Trophoblast cell (in vitro differentiated cells and primary cell): ENCODE data around the gene RAB3IP.
A peak's percentile ranks its signal among the peaks of the same experiment; 100 is the strongest.

Experiments used
- DNase-seq, 2 donors: peaks; one replicate each; pipeline ENCODE4 v3.0.0-alpha.2; 2016
- H2AFZ ChIP-seq: 2 replicates; pipeline ENCODE4 v1.6.1; 2013; ENCODE audit warnings: low read length, moderate library complexity, mild to moderate bottlenecking; ENCODE audit not compliant: insufficient read depth, poor library complexity
- H2AK5ac ChIP-seq: 2 replicates; pipeline ENCODE4 v1.6.1; 2013; ENCODE audit warnings: mild to moderate bottlenecking, low read length
- H2BK120ac ChIP-seq: 2 replicates; pipeline ENCODE4 v1.6.1; 2013; ENCODE audit warnings: low read length, mild to moderate bottlenecking, moderate library complexity; ENCODE audit not compliant: insufficient read depth, poor library complexity
- H2BK12ac ChIP-seq: 2 replicates; pipeline ENCODE4 v1.6.1; 2013; ENCODE audit warnings: mild to moderate bottlenecking, low read length, moderate library complexity
- H2BK5ac ChIP-seq: 2 replicates; pipeline ENCODE4 v1.6.1; 2013; ENCODE audit warnings: low read length, low read depth, moderate library complexity, mild to moderate bottlenecking; ENCODE audit not compliant: poor library complexity
- H3K14ac ChIP-seq: 2 replicates; pipeline ENCODE4 v1.6.1; 2013; ENCODE audit warnings: mild to moderate bottlenecking, low read length
- H3K18ac ChIP-seq: 2 replicates; pipeline ENCODE4 v1.6.1; 2013; ENCODE audit warnings: mild to moderate bottlenecking, low read length
- H3K23ac ChIP-seq: 2 replicates; pipeline ENCODE4 v1.6.1; 2013; ENCODE audit warnings: low read length
- H3K27ac ChIP-seq: 2 replicates; pipeline ENCODE4 v1.5.1; 2013; ENCODE audit warnings: low read depth, mild to moderate bottlenecking, inconsistent platforms, low read length, moderate library complexity
- H3K27me3 ChIP-seq: 2 replicates; pipeline ENCODE4 v1.6.1; 2013; ENCODE audit warnings: inconsistent platforms, mild to moderate bottlenecking, low read length, moderate library complexity; ENCODE audit not compliant: insufficient read depth
- H3K36me3 ChIP-seq, 2 experiments: 1 replicate in 1 of 2; 2 replicates in 1 of 2; pipeline ENCODE4 v1.6.1; 2013; ENCODE audit warnings: low read length in 2 of 2, mild to moderate bottlenecking in 2 of 2, moderate library complexity in 1 of 2; ENCODE audit not compliant: insufficient read depth in 2 of 2, control insufficient read depth in 1 of 2
- H3K4ac ChIP-seq: 2 replicates; pipeline ENCODE4 v1.6.1; 2013; ENCODE audit warnings: low read depth, mild to moderate bottlenecking, low read length, moderate library complexity
- H3K4me1 ChIP-seq, 2 experiments: 1 replicate in 1 of 2; 2 replicates in 1 of 2; pipeline ENCODE4 v1.6.1; 2013; ENCODE audit warnings: low read length in 2 of 2, mild to moderate bottlenecking in 2 of 2, moderate library complexity in 1 of 2; ENCODE audit not compliant: insufficient read depth in 2 of 2, control insufficient read depth in 1 of 2
- H3K4me2 ChIP-seq: 2 replicates; pipeline ENCODE4 v1.6.1; 2013; ENCODE audit warnings: inconsistent platforms, mild to moderate bottlenecking, low read length, moderate library complexity
- H3K4me3 ChIP-seq: 2 replicates; pipeline ENCODE4 v1.5.1; 2013; ENCODE audit warnings: mild to moderate bottlenecking, low read depth, low read length, inconsistent platforms
- H3K79me1 ChIP-seq: one replicate; pipeline ENCODE4 v1.6.1; 2013; ENCODE audit warnings: low read length
- H3K79me2 ChIP-seq: 2 replicates; pipeline ENCODE4 v1.6.1; 2013; ENCODE audit warnings: low read length, mild to moderate bottlenecking; ENCODE audit not compliant: control insufficient read depth, insufficient read depth, poor library complexity
- H3K9ac ChIP-seq: 2 replicates; pipeline ENCODE4 v1.6.1; 2013; ENCODE audit warnings: mild to moderate bottlenecking, low read length
- H3K9me3 ChIP-seq: 2 replicates; pipeline ENCODE4 v1.6.1; 2013; ENCODE audit warnings: low read depth, mild to moderate bottlenecking, control low read depth, inconsistent platforms, low read length; ENCODE audit not compliant: insufficient read depth
- H4K12ac ChIP-seq: 2 replicates; pipeline ENCODE4 v1.6.1; 2013; ENCODE audit warnings: low read depth, mild to moderate bottlenecking, low read length, moderate library complexity
- H4K8ac ChIP-seq: 2 replicates; pipeline ENCODE4 v1.6.1; 2013; ENCODE audit warnings: low read depth, mild to moderate bottlenecking, low read length, moderate library complexity
- H4K91ac ChIP-seq: one replicate; pipeline ENCODE4 v1.6.1; 2013; ENCODE audit warnings: low read depth, mild to moderate bottlenecking, low read length, moderate library complexity
- WGBS: extraction: QIAGEN DNeasy Blood & Tissue Kit; methylation state at CpG from one replicate; pipeline ENCODE4 v1.1.7; 2013; ENCODE audit warnings: missing lambda C conversion rate; ENCODE audit not compliant: insufficient read length, insufficient coverage; ENCODE audit errors: extremely low coverage; 5-methylcytosine and 5-hydroxymethylcytosine counted together

RAB3IP gene

DNA sequence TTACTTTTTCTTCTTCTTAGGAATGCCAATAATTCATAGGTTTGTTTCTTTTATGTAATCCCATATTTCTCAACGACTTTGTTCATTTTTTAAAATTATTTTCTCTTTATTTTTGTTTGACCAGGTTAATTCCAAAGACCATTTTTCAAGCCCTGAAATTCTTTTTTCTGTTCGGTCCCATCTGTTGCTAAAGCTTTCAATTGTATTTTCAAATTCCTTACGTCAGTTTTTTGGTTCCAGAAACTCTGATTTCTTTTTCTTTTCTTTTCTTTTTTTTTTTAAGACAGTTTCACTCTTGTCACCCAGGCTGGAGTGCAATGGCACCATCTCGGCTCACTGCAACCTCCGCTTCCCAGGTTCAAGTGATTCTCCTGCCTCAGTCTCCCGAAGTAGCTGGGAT, 27.6 kb downstream of the RAB3IP start:
- Histone ChIP-seq H3K23ac (no peak overlapping the region), H2BK5ac (no peak overlapping the region)

DNA sequence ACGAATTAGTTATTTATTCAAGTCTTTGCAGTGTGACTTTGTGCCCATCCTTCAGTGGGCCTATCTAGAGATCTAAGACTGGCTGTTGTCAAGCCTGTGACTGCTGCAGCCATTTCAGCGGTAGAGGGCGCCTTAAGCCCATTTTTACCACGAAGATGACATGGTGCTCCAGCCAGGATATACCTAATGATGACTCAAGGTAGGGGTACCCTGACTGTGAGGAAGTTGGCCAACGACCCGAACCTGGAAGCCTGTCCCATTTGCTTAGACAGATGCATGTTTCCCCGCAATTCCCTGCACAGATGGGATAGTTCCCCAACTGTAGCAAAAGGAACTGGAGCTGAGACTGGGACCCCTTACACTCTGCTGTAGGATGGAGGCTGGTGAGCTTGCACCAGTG, 41.3 kb downstream of the RAB3IP start:
- no peak overlapping the region for H3K4me2 ChIP-seq
- H3K79me1 ChIP-seq = no peaks in the 10 kb centered on the region
- no peak overlapping the region for H2AFZ ChIP-seq
- H2BK120ac ChIP-seq = no peak overlapping the region
- no peaks in the 10 kb centered on the region for H3K4me1 ChIP-seq
- no peak overlapping the region for H3K4ac ChIP-seq
- no peak overlapping the region for H2BK12ac ChIP-seq
- no peak overlapping the region for H2BK5ac ChIP-seq
- no peak overlapping the region for H4K12ac ChIP-seq
- no peak overlapping the region for H2AK5ac ChIP-seq
- no peak overlapping the region for H4K91ac ChIP-seq
- no peaks in the 10 kb centered on the region for H3K27me3 ChIP-seq
- no peak overlapping the region for H4K8ac ChIP-seq
- no peak overlapping the region for H3K18ac ChIP-seq
- H3K36me3 ChIP-seq = peaks cover 0 to 3% of the 10 kb centered on the region in 2 experiments
- WGBS = no CpG with 5 or more reads among the region's 7 CpGs
- no peak overlapping the region for H3K4me3 ChIP-seq
- DNase-seq = peak; percentile 68 to 74
- no peak overlapping the region for H3K23ac ChIP-seq
- no peak overlapping the region for H3K14ac ChIP-seq
- no peak overlapping the region for H3K9ac ChIP-seq
- no peak overlapping the region for H3K27ac ChIP-seq
- H3K79me2 ChIP-seq = no peaks in the 10 kb centered on the region
- no peaks in the 10 kb centered on the region for H3K9me3 ChIP-seq

More for the DNA sequence above, 27.6 kb downstream of the RAB3IP start:
- Histone ChIP-seq H3K4me3 (no peak overlapping the region), H3K27me3 (no peaks in the 10 kb centered on the region), H3K18ac (no peak overlapping the region), H2BK120ac (no peak overlapping the region), H4K12ac (no peak overlapping the region), H3K36me3 (peaks cover 15 to 16% of the 10 kb centered on the region in 2 experiments), H3K4me1 (no peaks in the 10 kb centered on the region), H2BK12ac (no peak overlapping the region), H3K4ac (no peak overlapping the region), H4K8ac (no peak overlapping the region), H3K9me3 (peaks cover 16% of the 10 kb centered on the region), H3K4me2 (no peak overlapping the region), H3K9ac (no peak overlapping the region), H3K14ac (no peak overlapping the region), H4K91ac (no peak overlapping the region), H2AFZ (no peak overlapping the region), H3K79me2 (no peaks in the 10 kb centered on the region), H2AK5ac (no peak overlapping the region), H3K79me1 (no peaks in the 10 kb centered on the region), H3K27ac (no peak overlapping the region)
- no peak for DNase-seq
- WGBS = no CpG with 5 or more reads among the region's 6 CpGs

DNA sequence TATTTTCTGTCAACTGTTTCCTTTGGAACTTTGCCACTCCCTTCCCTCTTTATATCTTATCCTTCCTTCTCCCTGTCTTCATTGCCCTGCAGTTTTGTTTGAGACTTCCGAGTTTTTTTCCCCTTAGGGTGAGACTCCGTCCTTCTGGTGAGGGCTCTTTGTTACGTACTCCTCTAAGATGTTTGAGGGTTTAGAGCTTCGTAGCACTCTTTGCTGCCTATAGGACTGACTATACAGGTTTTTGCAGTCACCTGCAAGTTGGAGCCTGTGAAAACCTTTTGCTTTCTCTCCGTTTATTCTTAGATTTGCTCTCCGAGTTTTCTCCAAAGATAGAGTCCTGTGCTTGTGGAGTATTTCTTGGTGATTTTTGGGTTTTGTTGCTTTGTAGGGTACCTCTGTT, 44.7 kb downstream of the RAB3IP start:
- no peak overlapping the region for H3K9ac ChIP-seq
- no peak overlapping the region for H3K23ac ChIP-seq
- H3K4me2 ChIP-seq = no peak overlapping the region
- H3K14ac ChIP-seq = no peak overlapping the region
- H3K18ac ChIP-seq = no peak overlapping the region
- no peak overlapping the region for H4K12ac ChIP-seq
- WGBS = no CpG with 5 or more reads among the region's 6 CpGs
- no peaks in the 10 kb centered on the region for H3K79me1 ChIP-seq
- H3K4me3 ChIP-seq = no peak overlapping the region
- H3K27ac ChIP-seq = no peak overlapping the region
- H3K79me2 ChIP-seq = no peaks in the 10 kb centered on the region
- H2BK5ac ChIP-seq = no peak overlapping the region
- H3K36me3 ChIP-seq = peaks cover 0 to 3% of the 10 kb centered on the region in 2 experiments
- DNase-seq = no peak
- H4K8ac ChIP-seq = no peak overlapping the region
- no peak overlapping the region for H4K91ac ChIP-seq
- no peaks in the 10 kb centered on the region for H3K27me3 ChIP-seq
- H2AK5ac ChIP-seq = no peak overlapping the region
- H2BK120ac ChIP-seq = no peak overlapping the region
- H3K9me3 ChIP-seq = no peaks in the 10 kb centered on the region
- no peak overlapping the region for H2AFZ ChIP-seq
- H3K4ac ChIP-seq = no peak overlapping the region
- no peaks in the 10 kb centered on the region for H3K4me1 ChIP-seq
- no peak overlapping the region for H2BK12ac ChIP-seq

DNA sequence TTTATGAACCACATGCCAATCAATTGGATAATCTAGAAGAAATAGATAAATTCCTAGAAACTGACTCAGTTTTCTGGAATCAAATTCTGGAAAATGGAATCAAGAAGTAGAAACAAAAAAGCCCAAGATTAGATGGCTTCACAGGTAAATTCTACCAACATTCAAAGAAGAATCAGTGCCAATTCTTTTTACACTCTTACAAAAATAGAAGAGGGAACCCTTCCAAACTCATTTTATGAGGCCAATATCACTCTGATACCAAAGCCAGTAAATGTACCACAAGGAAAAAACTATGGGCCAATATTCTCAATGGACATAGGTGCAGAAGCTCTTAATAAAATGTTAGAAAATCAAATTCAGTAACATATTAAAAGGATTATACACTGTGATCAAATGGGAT, 50.7 kb downstream of the RAB3IP start:
- Histone ChIP-seq H3K14ac (no peak overlapping the region), H4K91ac (no peak overlapping the region), H2AK5ac (no peak overlapping the region), H3K79me2 (no peaks in the 10 kb centered on the region), H3K4me1 (no peaks in the 10 kb centered on the region), H2AFZ (no peak overlapping the region), H2BK120ac (no peak overlapping the region), H3K18ac (no peak overlapping the region), H3K36me3 (no peaks in the 10 kb centered on the region), H3K79me1 (no peaks in the 10 kb centered on the region), H4K8ac (no peak overlapping the region), H3K9me3 (no peaks in the 10 kb centered on the region), H3K9ac (no peak overlapping the region), H3K27me3 (no peaks in the 10 kb centered on the region), H3K23ac (no peak overlapping the region), H2BK12ac (no peak overlapping the region), H3K4ac (no peak overlapping the region), H4K12ac (no peak overlapping the region), H3K27ac (no peak overlapping the region), H3K4me2 (no peak overlapping the region), H2BK5ac (no peak overlapping the region), H3K4me3 (no peak overlapping the region)
- DNase-seq = no peak
